T-helper 22 cell (primary cell): ENCODE data around the gene GSTM3.
A peak's percentile ranks its signal among the peaks of the same experiment; 100 is the strongest.
"Not testable (repeated sequence)": the region's sequence is repeated elsewhere in the genome, so short reads cannot be mapped to it uniquely, and the experiment has no call there.

Experiments used
- DNase-seq: peaks from one replicate; pipeline ENCODE4 v3.0.0-alpha.2; 2020; ENCODE audit warnings: low read depth

The GSTM3 gene

DNA sequence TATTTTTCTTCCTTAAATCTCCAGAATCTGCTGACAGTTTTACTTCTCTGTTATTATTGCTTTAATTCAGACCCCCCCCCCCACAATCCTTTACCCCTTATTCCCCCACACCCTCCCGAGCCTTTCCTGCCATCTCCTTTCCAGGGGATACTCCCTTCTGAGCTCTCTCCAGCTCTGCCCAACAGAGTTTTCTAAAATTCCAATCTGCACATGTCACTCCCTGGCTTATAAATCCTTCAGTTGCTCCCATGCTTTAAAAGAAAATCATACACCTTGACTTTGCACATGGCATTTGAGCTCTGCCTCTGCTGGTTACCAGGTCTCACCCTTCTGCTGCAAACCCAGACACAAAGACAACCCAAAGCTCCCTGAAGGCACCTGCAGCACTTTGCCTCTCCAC, 34.6 kb upstream of the GSTM3 start:
- no peak for DNase-seq

DNA sequence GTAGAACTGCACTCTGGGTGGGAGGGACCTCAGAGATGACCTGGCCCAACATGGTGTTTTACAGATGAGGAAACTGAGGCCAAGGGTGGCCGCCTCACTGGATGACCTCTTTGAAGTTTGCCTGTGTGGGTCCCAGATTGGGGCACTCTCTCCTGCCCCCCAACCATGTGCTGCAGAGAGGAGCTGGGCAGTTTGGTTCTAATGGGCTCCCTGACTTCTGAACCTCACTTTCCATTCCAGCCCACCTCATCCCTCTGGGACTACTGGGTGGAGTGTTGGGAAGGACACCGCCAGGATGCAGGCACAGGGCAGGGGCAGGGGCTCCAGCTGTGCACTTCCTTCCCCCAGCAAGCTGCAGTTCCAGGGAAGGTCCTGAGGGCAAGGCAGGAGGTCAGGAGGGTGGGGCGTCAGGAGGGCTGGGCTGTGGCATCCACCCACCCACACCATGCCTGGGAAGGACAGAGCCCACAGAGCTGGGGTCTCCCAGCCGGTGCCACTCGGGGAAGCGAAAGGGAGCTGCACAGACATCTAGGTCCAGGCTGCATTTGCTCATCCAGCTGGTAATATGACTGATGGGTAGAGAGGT, 33.2 kb upstream of the GSTM3 start:
- DNase-seq = no peak

DNA sequence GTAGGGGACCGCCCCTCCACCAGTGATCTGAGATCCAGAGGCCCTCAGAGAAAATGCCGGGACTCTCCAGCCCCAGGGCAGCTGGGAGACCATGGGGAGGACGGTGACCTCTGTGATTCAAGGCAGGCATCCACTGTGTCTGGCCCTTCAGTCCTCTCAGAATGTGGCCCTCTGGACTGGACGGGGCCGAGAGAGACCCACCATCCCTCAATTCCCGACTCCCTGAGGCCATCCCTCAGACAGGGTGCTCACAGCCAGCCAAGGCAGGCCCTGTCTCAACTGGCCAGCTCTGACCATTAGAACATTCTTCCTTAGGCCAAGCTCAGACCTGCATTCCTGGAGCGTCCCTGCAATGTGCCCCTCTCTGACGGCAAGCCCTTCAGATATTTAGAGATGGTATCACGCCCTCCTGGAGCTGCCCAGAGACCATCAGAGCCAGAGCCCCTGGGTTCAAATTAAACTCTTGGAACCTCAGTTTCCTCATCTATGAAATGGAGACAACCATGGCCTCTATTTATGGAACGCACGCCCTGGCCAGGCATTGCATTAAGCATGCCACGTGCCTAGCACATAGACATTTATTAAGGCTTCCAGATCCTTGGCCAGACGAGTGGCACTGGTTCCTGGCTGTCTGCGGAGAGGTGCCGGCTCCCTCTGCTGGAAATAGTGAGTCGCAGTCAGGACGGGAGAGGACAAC, 32.5 kb upstream of the GSTM3 start:
- peak; percentile 36 for DNase-seq

DNA sequence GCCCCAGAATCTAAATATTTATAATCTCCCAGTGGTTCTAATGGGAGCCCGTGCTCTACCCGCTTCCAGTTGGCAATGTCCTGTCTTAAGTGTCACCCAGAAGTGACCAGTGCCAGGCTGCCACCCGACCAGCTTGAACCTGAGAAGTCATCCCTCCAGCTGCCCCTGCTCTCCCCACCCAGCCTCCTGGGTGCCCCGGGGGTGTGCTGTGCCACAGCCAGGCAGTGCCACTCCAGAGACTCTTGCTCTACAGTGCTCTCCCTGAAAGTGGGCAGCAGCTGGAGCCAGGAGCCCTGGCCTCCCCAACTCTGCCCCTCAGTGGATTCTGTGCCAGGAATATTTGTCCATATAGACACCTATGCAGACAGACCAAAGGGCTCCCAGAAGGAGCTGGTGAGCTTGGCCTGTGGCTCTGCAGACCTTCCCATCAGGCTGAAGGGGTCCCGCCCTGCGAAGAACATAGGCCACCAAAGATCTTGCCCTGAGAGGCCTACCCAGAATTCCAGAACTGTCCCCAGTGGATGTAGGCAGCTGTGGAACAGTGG, 31.9 kb upstream of the GSTM3 start:
- no peak for DNase-seq

DNA sequence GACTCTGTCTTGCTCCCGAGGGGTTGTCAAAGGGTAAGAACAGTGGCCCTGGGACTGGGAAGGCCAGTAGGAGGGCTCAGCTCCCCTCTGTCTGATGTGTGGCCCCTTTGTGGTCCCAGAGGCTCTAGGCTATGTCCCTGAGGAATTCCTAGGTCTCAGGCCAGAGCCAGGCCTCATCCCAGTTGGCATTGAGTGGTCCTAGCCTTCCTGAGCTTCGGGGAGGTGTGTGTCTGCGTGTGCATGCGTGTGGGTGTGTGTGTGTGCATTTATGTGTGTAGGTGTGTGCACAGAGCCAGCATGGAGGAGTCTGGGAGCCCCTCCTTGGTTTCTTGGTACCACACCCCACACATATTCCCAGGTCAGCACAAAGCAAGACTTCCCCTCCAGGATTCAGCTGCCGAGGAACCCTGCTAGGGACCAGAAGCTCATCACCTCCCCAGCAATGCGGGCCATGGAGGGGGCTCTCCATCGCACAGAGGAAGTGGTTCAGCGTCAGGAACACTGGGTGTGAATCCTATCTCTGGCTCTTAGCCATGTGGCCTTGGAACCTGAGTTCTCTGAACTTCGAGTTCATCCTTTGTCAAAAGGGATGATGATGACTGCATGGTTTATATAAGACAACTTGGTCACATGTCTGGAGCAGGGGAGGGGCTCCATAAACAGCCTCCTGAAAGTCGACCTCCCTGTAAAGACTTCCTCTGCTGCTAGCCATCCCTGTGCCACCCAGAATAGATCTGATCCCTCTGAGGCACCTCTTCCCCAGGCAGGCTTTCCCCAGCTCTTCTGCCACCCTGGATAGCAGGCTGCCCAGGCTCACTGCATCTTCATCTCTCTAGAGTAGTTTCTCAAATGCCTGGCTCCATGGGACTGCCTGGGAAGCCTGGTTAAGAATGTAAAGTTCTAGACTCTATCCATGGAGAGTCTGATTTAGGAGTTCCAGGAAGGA, 31.1 kb upstream of the GSTM3 start:
- no peak for DNase-seq

DNA sequence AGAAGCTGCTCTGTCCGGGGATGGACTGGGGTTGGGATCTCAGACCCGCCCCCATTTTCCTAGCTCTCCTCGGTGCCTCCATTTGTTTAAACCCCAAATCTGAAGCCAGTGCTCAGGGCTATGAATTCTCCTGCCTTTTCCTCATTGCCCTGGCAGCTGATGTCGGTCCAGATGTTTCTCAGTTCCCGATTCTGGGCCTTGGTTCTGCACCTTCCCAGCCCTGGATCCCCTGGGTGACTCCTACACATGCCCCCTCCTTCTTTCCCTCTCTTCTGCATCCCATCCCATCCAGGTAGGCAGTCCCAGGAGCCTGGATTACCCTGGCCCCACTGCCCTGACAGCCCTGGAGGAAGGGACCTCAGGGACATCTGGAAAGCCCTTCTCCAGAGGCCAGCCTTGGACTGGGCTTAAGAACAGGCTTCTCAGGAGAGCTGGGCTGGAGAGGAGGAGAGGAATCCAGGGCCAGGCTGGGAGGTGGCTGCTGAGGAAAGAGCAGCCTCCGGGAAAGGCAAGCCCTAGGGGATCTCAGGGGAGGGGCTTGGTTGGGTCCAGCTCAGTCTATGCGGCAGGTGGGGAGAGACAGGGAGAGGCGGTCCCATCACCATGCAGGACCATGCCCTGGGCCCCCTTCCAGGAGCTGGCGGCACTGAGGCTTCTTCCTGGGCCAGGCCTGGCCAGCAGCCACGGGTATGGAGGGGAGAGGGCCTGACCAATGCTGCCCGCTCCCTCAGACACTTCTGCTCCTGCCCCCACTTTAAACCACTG, 29.7 kb upstream of the GSTM3 start:
- DNase-seq = no peak

DNA sequence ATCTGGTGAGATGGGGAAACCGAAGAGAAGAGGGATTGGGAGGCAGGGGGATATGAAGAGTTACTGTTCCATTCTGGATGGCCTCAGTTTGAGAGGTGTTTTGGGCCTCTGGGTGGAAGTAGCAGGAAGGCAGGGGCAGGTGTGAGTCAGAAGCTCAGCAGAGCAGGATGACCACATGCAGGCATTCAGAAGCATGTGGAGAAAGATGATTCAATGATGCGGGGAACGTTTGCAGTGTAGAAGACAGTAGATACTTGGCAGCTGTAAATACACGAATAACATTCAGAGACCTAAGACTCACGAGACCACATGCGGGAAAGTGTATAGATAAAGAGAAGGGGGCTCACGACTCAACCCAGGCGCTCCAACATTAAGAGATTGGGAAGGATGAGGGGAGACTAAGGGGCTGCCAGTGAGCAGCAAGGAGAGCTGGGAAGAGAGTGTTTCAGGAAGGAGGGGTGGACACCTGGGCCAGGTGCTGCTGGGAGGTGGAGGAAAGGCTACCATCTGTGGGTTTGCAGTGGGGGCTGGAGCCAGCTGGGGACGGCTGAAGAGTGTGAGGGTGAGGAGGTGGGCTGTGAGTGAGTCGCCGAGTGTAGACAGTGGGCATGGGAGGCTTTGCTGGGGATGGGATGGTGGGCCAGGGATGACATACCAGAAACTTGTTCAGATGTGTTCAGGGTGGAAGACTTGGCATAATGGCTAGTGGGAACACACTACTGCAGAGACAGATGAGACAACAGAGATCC, 28.7 kb upstream of the GSTM3 start:
- DNase-seq = no peak

GRCh38 chr1:109768820-109769219, 28.0 kb upstream of the GSTM3 start:
- DNase-seq = no peak

- DNase-seq = no peak
Measured at GRCh38 chr1:109768335-109768650, 27.5 kb upstream of the GSTM3 start.

DNA sequence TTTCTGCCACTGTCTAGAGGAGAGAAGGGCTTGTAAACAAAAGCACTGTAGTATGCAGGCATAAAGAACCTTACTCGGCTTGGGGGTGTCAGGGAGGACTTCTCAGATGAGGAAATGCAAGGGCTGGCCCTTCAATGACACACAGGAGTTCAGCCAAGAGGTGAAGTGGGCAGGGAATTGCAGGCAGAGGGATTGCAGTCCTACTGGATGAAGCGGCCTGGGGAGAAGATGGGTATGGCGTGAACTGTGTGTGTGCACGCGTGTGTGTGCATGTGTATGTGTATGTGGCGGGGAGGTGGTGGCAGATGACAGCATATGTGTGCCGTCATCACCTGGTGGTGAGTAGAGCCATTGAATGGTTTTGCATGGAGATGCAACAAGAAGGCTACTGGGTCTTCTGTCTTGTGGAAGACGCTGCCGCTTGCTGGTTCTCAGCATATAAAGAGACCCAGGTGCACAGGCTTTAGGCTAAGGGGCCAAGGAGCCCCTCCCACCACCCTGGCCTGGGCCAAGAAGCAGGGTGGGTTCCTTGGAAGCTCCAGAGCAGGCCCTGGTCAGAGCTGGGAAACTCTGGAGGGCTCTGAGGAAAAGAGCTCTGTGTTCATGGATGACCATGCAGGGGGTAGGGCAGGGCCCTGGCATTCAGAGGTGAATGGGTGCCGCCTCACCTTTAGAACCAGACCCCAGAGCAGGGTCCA, 26.9 kb upstream of the GSTM3 start:
- no peak for DNase-seq

- not testable (repeated sequence) for DNase-seq
Measured at GRCh38 chr1:109766991-109767636, 26.3 kb upstream of the GSTM3 start.

GRCh38 chr1:109765896-109766615, 25.2 kb upstream of the GSTM3 start:
- no peak for DNase-seq

DNA sequence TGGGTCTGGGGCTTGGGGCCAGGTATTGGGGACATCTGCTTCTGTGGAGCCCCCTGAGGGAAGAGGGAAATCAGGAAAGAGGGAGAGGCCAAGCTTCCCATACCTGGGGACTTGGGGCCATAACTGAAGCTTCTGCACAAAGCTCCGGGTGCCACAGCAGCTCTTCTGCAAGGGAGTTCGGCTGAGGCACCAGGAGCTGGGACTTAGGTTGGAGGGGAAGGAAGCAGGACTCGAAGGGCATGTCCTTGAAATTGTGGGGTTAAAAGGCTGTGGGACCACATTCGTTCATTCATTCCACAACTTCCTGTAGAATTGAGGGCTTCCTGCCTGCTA, 24.6 kb upstream of the GSTM3 start:
- no peak for DNase-seq

DNA sequence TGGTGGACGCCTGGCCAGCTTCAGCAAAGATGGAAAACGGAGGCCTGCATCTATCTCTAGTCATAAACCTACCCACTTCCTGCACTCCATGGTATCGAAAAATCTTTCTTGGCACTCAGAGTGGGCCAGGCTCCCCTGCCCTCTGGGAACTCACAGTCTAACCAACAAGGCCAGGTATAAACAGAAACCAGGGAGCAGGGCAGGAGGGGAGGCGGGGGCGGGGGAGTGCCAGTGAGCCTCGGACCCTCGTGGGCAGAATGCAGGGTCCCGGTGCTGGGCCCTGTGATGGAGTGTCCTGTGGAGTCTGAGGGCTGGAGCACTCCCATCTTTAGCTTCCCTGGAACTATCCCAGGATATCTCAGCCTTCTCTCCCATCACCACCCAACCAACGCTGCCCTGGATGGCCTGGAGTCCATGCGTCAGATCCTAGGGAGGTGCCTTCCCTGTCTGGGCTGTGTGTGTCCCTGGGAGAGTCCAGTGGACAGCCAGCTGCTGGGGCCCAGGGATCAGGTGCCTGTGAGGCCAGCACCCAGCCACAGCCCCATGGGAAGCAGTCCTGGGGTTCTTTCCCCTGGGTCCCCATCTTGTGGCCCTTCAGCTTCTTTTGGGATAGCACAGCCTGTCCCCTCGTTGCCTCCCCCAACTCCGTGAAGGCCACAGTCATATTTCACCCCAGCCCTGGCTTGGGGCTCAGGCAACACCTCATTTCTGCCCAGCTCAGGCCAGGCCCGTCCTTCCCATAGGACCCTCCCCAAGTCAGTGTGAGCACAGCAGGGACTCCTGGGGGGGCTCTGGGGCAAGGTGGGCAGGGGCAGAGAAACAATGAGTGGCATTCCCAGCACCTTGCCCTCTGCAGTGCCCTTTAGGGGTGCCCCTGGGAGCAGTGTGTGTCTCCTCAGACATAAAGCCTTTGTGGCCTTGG, 24.0 kb upstream of the GSTM3 start:
- no peak for DNase-seq

DNA sequence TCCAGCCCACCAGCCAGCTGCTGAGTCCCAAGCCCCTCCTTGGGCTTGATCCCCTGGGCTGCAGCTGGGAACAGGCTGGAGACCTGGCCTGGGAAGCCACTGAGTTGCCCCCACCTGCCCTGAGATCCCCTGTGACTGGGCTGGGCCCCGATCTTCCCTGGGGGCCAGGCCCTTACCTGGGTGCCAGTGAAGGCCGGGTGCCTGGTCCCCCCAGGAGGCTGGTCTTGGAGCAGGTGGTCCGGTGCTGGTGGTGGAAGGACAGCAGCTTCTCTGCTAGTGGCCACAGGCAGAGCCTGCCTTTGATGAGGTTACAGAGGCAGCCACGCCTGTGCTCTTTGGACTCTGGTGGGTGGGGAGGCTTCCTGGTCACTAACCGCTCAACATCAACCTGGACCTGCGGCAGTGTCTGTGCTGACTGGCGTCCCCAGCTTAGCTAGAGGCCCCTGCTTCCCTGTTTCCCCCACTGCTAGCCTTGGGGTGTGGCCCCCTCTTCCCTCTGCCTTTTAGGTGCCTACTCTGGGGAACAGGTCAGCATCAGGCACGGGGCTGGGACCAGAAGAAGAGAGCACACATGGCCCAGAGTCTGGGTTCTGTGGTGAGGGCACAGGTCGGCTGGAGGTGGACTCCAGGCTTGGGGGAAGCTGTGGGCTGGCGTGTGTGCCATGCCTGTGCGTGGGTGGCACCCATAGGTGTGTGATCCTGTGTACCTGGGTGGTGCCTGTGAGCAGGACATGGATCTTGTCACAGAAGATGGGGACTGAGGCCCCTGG, 23.0 kb upstream of the GSTM3 start, which contains the start of gene EPS8L3:
Gene EPS8L3 (minus strand): TSS at position 278 of the 770 bp plus-strand sequence. CDS start 2,174 bp downstream, outside the sequence.
- no peak for DNase-seq

GRCh38 chr1:109762821-109763645, 22.2 kb upstream of the GSTM3 start:
- no peak for DNase-seq
